Neural cell (in vitro differentiated cells): ENCODE results near the gene TPCN1. TPM values are rescaled to one million over a fixed set of nuclear protein-coding genes. Genes with fewer than 3 reads are reported as not detected.

Experiments used
- H2AFZ ChIP-seq: fragments of 200-600, 300-800 bp; sonication (generic), shearing (Covaris generic); 2 replicates; pipeline ENCODE4 v1.6.0; 2014; ENCODE audit warnings: low read depth, mild to moderate bottlenecking, antibody characterized with exemption, low read length, moderate library complexity
- H3F3A ChIP-seq: fragments of 200-600 bp; shearing (Covaris generic); 2 replicates; pipeline ENCODE4 v1.6.1; 2016; ENCODE audit warnings: mild to moderate bottlenecking, moderate library complexity, mixed read lengths, antibody characterized with exemption, low read length; ENCODE audit not compliant: insufficient read depth, poor library complexity, severe bottlenecking
- H3K27ac ChIP-seq: fragments of 200-600, 300-800 bp; sonication (generic), shearing (Covaris generic); 2 replicates; pipeline ENCODE4 v1.5.1; 2014; ENCODE audit warnings: mild to moderate bottlenecking, low read length, moderate library complexity
- H3K27me3 ChIP-seq: fragments of 300-800, 200-600 bp; sonication (generic), shearing (Covaris generic); 2 replicates; pipeline ENCODE4 v1.6.0; 2014; ENCODE audit warnings: mild to moderate bottlenecking, low read depth, low read length, moderate library complexity; ENCODE audit not compliant: insufficient read depth
- H3K36me3 ChIP-seq: fragments of 300-800, 200-600 bp; sonication (generic), shearing (Covaris generic); 2 replicates; pipeline ENCODE4 v1.5.1; 2014; ENCODE audit warnings: mild to moderate bottlenecking, antibody characterized with exemption, low read length, moderate library complexity; ENCODE audit not compliant: insufficient read depth
- H3K4me2 ChIP-seq: fragments of 300-800, 200-600 bp; sonication (generic), shearing (Covaris generic); 2 replicates; pipeline ENCODE4 v1.6.0; 2014; ENCODE audit warnings: mild to moderate bottlenecking, low read length
- H3K4me3 ChIP-seq: fragments of 300-800, 200-600 bp; sonication (generic), shearing (Covaris generic); 2 replicates; pipeline ENCODE4 v1.5.1; 2014; ENCODE audit warnings: mild to moderate bottlenecking, low read length, moderate library complexity
- H3K79me2 ChIP-seq: fragments of 200-600 bp; shearing (Covaris generic); replicated peaks from 2 replicates; pipeline ENCODE4 v1.6.0; 2014; ENCODE audit warnings: mild to moderate bottlenecking, low read length, moderate library complexity; ENCODE audit not compliant: insufficient read depth
- H3K9ac ChIP-seq: fragments of 300-800, 200-600 bp; sonication (generic), shearing (Covaris generic); 2 replicates; pipeline ENCODE4 v1.6.1; 2016; ENCODE audit warnings: mild to moderate bottlenecking, low read length, mixed read lengths
- H3K9me2 ChIP-seq: fragments of 200-600 bp; shearing (Covaris generic); 2 replicates; pipeline ENCODE4 v1.6.1; 2016; ENCODE audit warnings: mild to moderate bottlenecking, low read length, mixed read lengths; ENCODE audit not compliant: insufficient read depth
- H3K9me3 ChIP-seq: fragments of 200-600, 300-800 bp; sonication (generic), shearing (Covaris generic); 2 replicates; pipeline ENCODE4 v1.6.1; 2016; ENCODE audit warnings: mild to moderate bottlenecking, mixed run types, low read length, moderate library complexity, mixed read lengths
- H4K20me1 ChIP-seq: fragments of 200-600 bp; shearing (Covaris generic); 2 replicates; pipeline ENCODE4 v1.6.1; 2016; ENCODE audit warnings: mild to moderate bottlenecking, mixed run types; ENCODE audit not compliant: insufficient read depth
- EP300 ChIP-seq: fragments of 450-650 bp; conservative IDR thresholded peaks from 2 replicates; pipeline ENCODE4 v1.6.1; 2014; ENCODE audit warnings: antibody characterized with exemption, mild to moderate bottlenecking, moderate library complexity; ENCODE audit not compliant: poor library complexity, severe bottlenecking
- EZH2 ChIP-seq: fragments of 200-600, 300-800 bp; shearing (Covaris generic), sonication (generic); IDR thresholded peaks from 2 replicates; pipeline ENCODE4 v1.6.1; 2014; ENCODE audit warnings: antibody characterized with exemption, low read length, borderline replicate concordance, mild to moderate bottlenecking; ENCODE audit not compliant: insufficient read depth, poor library complexity, severe bottlenecking
- MXI1 ChIP-seq: fragments of 450-650 bp; conservative IDR thresholded peaks from 2 replicates; pipeline ENCODE4 v1.6.1; 2014; ENCODE audit warnings: antibody characterized with exemption, mild to moderate bottlenecking; ENCODE audit not compliant: poor library complexity, severe bottlenecking
- POLR2AphosphoS5 ChIP-seq: IDR thresholded peaks from 2 replicates; pipeline ENCODE4 v1.6.1; 2012
- RAD21 ChIP-seq: fragments of 450-650 bp; conservative IDR thresholded peaks from 2 replicates; pipeline ENCODE4 v1.6.1; 2014; ENCODE audit warnings: antibody characterized with exemption, mild to moderate bottlenecking, moderate library complexity
- REST ChIP-seq: IDR thresholded peaks from 2 replicates; pipeline ENCODE4 v1.6.1; 2012; ENCODE audit warnings: borderline replicate concordance
- SMC3 ChIP-seq: fragments of 450-650 bp; conservative IDR thresholded peaks from 2 replicates; pipeline ENCODE4 v1.6.1; 2014; ENCODE audit warnings: antibody characterized with exemption, mild to moderate bottlenecking, moderate library complexity; ENCODE audit not compliant: poor library complexity
- TAF1 ChIP-seq: IDR thresholded peaks from 2 replicates; pipeline ENCODE4 v1.6.1; 2012; ENCODE audit warnings: low read depth
- polyA plus RNA-seq: library from polyadenylated mRNA; depleted of rRNA; stranded (reverse); fragments of >200 nt; gene quantifications from 2 replicates; pipeline ENCODE4 v1.2.3, GENCODE V29; 2014
- TF ChIP-seq, protein P1 (sequence below): fragments of 450-650 bp; IDR thresholded peaks from 2 replicates; pipeline ENCODE4 v1.5.1; 2014; ENCODE audit warnings: antibody characterized with exemption, mild to moderate bottlenecking, moderate library complexity; ENCODE audit not compliant: poor library complexity, severe bottlenecking

TPCN1 gene
- polyA plus RNA-seq, 1 donor from 2014 or later, result 4.0 TPM

GRCh38 chr12:113322343-113322742, 101.1 kb downstream of the TPCN1 start:
- no peaks in the 10 kb centered on the region for H4K20me1 ChIP-seq
- no peak overlapping the region for H2AFZ ChIP-seq
- H3K36me3 ChIP-seq, result no peaks in the 10 kb centered on the region
- H3K9me3 ChIP-seq, result no peaks in the 10 kb centered on the region
- H3K79me2 ChIP-seq, result no peaks in the 10 kb centered on the region
- no peaks in the 10 kb centered on the region for H3K27me3 ChIP-seq
- no peaks in the 10 kb centered on the region for H3F3A ChIP-seq
- H3K27ac ChIP-seq, result no peak overlapping the region
- TF ChIP-seq MXI1 (no peak), REST (no peak), POLR2AphosphoS5 (no peak), RAD21 (no peak), EZH2 (no peak), TAF1 (no peak), EP300 (no peak), SMC3 (no peak)
- TF ChIP-seq, protein P1, sequence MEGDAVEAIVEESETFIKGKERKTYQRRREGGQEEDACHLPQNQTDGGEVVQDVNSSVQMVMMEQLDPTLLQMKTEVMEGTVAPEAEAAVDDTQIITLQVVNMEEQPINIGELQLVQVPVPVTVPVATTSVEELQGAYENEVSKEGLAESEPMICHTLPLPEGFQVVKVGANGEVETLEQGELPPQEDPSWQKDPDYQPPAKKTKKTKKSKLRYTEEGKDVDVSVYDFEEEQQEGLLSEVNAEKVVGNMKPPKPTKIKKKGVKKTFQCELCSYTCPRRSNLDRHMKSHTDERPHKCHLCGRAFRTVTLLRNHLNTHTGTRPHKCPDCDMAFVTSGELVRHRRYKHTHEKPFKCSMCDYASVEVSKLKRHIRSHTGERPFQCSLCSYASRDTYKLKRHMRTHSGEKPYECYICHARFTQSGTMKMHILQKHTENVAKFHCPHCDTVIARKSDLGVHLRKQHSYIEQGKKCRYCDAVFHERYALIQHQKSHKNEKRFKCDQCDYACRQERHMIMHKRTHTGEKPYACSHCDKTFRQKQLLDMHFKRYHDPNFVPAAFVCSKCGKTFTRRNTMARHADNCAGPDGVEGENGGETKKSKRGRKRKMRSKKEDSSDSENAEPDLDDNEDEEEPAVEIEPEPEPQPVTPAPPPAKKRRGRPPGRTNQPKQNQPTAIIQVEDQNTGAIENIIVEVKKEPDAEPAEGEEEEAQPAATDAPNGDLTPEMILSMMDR, result no peak
- no peak overlapping the region for H3K4me2 ChIP-seq
- no peak overlapping the region for H3K4me3 ChIP-seq
- no peak overlapping the region for H3K9ac ChIP-seq
- H3K9me2 ChIP-seq, result no peaks in the 10 kb centered on the region

GRCh38 chr12:113325916-113326315, 104.7 kb downstream of the TPCN1 start:
- Histone ChIP-seq H3K79me2 (no peaks in the 10 kb centered on the region), H3K9me2 (no peaks in the 10 kb centered on the region), H3K4me3 (no peak overlapping the region), H3K4me2 (no peak overlapping the region), H3K9ac (no peak overlapping the region), H3F3A (no peaks in the 10 kb centered on the region), H4K20me1 (no peaks in the 10 kb centered on the region), H3K9me3 (no peaks in the 10 kb centered on the region), H2AFZ (no peak overlapping the region), H3K27me3 (no peaks in the 10 kb centered on the region), H3K27ac (no peak overlapping the region), H3K36me3 (no peaks in the 10 kb centered on the region)
- TF ChIP-seq MXI1 (no peak), REST (no peak), RAD21 (no peak), SMC3 (no peak), TAF1 (no peak), EP300 (no peak), POLR2AphosphoS5 (no peak), EZH2 (no peak)
- TF ChIP-seq, protein P1, result no peak
